Transverse colon (tissue), 4 donors: ENCODE data around the gene GPC2.

ENCODE experiments used
- EP300 ChIP-seq: sonication (generic); formaldehyde crosslinking; IDR thresholded peaks from one replicate; pipeline ENCODE4 v1.6.1; 2017; ENCODE audit warnings: antibody characterized with exemption, low read depth
- POLR2A ChIP-seq: fragments of 450-650 bp; IDR thresholded peaks from one replicate; pipeline ENCODE4 v1.6.1; 2016; ENCODE audit warnings: antibody characterized with exemption, mild to moderate bottlenecking, moderate library complexity
- POLR2AphosphoS5 ChIP-seq, 3 donors: sonication (generic); formaldehyde crosslinking; IDR thresholded peaks; one replicate each; pipeline ENCODE4 v1.6.1; 2016; ENCODE audit warnings: antibody characterized with exemption in 3 of 3
- TF ChIP-seq, protein P1 (sequence below), 5 experiments: fragments of 200-600 bp in 3 of 5; fragments of 450-650 bp in 2 of 5; sonication (generic) in 3 of 5; IDR thresholded peaks; 1 replicate in 2 of 5; 2 replicates in 3 of 5; pipeline ENCODE4 v1.5.1; 2016 to 2017; ENCODE audit warnings: antibody characterized with exemption in 5 of 5, inconsistent platforms in 3 of 5, mild to moderate bottlenecking in 2 of 5, moderate library complexity in 1 of 5

DNA sequence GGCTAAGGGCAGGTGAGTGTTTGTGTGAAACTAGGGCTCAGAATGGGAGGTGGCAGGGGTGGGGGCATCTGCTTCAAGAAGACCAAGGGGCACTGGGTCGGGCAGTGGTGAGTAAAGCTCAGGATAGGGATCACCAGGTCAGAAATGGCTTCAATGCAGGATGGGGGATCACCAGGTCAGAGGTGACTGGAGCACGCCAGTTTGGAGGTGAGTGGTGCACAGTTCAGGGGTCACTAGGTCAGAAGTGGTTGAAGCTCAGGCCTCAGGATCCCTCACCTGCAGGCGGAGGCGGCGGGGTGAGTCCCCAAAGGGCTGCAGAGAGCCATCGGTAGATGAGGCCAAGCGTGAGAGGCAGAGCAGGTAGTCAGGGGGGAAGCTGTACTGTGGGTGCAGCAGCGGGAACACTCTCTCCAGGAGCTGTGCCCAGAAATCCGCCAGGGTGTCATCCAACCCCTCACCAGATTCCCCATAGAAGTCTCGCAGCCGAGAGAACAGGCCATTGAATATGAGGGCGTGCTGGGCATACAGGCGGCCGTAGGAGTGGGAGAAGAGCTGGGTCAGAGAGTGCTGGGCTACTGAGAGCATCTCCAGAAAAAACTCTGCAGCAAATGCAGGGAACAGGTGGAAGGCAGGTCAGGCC lies 1.8 kb downstream of the GPC2 start:
- TF ChIP-seq, protein P1, sequence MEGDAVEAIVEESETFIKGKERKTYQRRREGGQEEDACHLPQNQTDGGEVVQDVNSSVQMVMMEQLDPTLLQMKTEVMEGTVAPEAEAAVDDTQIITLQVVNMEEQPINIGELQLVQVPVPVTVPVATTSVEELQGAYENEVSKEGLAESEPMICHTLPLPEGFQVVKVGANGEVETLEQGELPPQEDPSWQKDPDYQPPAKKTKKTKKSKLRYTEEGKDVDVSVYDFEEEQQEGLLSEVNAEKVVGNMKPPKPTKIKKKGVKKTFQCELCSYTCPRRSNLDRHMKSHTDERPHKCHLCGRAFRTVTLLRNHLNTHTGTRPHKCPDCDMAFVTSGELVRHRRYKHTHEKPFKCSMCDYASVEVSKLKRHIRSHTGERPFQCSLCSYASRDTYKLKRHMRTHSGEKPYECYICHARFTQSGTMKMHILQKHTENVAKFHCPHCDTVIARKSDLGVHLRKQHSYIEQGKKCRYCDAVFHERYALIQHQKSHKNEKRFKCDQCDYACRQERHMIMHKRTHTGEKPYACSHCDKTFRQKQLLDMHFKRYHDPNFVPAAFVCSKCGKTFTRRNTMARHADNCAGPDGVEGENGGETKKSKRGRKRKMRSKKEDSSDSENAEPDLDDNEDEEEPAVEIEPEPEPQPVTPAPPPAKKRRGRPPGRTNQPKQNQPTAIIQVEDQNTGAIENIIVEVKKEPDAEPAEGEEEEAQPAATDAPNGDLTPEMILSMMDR (IDR thresholded peaks at IDR 0.05), result no peak
- TF ChIP-seq POLR2A, result no peak
- TF ChIP-seq EP300, result no peak
- TF ChIP-seq POLR2AphosphoS5 (IDR thresholded peaks at IDR 0.05), result no peak
